HEK293T (cell line): ENCODE results near the gene NKAIN2.

Experiments
- ARNT ChIP-seq: fragments of 450-650 bp; IDR thresholded peaks from 2 replicates; pipeline ENCODE4 v1.6.1; 2017; ENCODE audit warnings: mild to moderate bottlenecking
- ELF4 ChIP-seq: fragments of 450-650 bp; IDR thresholded peaks from 2 replicates; pipeline ENCODE4 v1.6.1; 2017; ENCODE audit warnings: antibody characterized with exemption
- SP1 ChIP-seq: fragments of 450-650 bp; IDR thresholded peaks from 2 replicates; pipeline ENCODE4 v1.6.1; 2017

- TF ChIP-seq SP1, result no peak
- no peak for TF ChIP-seq ELF4
- TF ChIP-seq ARNT, result no peak
Observed at GRCh38 chr6:124110514-124110913, 306.8 kb downstream of the NKAIN2 start.
